IPS DF 6.9 (cell line): ENCODE results near the gene PCDHGC4.

Experiments
- DNase-seq: peaks from one replicate; pipeline ENCODE4 v3.0.0-alpha.2; 2013; ENCODE audit warnings: low read depth, low spot score
- H3K27ac ChIP-seq: one replicate; pipeline ENCODE4 v1.5.1; 2013; ENCODE audit warnings: low read length, control low read depth
- H3K27me3 ChIP-seq: 2 replicates; pipeline ENCODE4 v1.6.1; 2013; ENCODE audit warnings: mild to moderate bottlenecking, low read length; ENCODE audit not compliant: control insufficient read depth, insufficient read depth
- H3K36me3 ChIP-seq: 2 replicates; pipeline ENCODE4 v1.6.1; 2013; ENCODE audit warnings: low read length; ENCODE audit not compliant: control insufficient read depth, insufficient read depth
- H3K4me1 ChIP-seq: 2 replicates; pipeline ENCODE4 v1.6.1; 2013; ENCODE audit warnings: low read length; ENCODE audit not compliant: control insufficient read depth, insufficient read depth
- H3K4me3 ChIP-seq: 2 replicates; pipeline ENCODE4 v1.5.1; 2013; ENCODE audit warnings: mild to moderate bottlenecking, low read length
- H3K9me3 ChIP-seq: 2 replicates; pipeline ENCODE4 v1.6.1; 2013; ENCODE audit warnings: low read length, inconsistent platforms; ENCODE audit not compliant: control insufficient read depth, insufficient read depth
- WGBS: extraction: QIAGEN DNeasy Blood & Tissue Kit; methylation state at CpG from one replicate; pipeline ENCODE4 v1.1.7; 2013; ENCODE audit warnings: mixed read lengths, missing lambda C conversion rate; ENCODE audit not compliant: insufficient read length, insufficient coverage; 5-methylcytosine and 5-hydroxymethylcytosine counted together

PCDHGC4 gene

GRCh38 chr5:141517880-141518617 is 33.2 kb downstream of the PCDHGC4 start:
- DNase-seq = no peak
- H3K27ac ChIP-seq = no peak overlapping the region
- H3K36me3 ChIP-seq = peaks cover 7% of the 10 kb centered on the region; the same call in 1 of the 2 replicates

GRCh38 chr5:141518618-141519015 is 33.8 kb downstream of the PCDHGC4 start:
- H3K4me1 ChIP-seq = peaks cover 3% of the 10 kb centered on the region; the same call in 1 of the 2 replicates
- WGBS = no CpG with 5 or more reads among the region's 1 CpG
- no peaks in the 10 kb centered on the region for H3K9me3 ChIP-seq
- no peaks in the 10 kb centered on the region for H3K27me3 ChIP-seq
- H3K4me3 ChIP-seq = no peak overlapping the region
- H3K27ac ChIP-seq = no peak overlapping the region
- no peak for DNase-seq
- H3K36me3 ChIP-seq = peaks cover 7% of the 10 kb centered on the region; the same call in 1 of the 2 replicates

More at GRCh38 chr5:141517880-141518617, 33.2 kb downstream of the PCDHGC4 start:
- WGBS = no CpG with 5 or more reads among the region's 11 CpGs
- Histone ChIP-seq H3K9me3 (no peaks in the 10 kb centered on the region), H3K4me3 (no peak overlapping the region), H3K4me1 (peaks cover 3% of the 10 kb centered on the region; the same call in 1 of the 2 replicates), H3K27me3 (no peaks in the 10 kb centered on the region)

GRCh38 chr5:141519605-141520565 is 35.1 kb downstream of the PCDHGC4 start:
- H3K9me3 ChIP-seq = no peaks in the 10 kb centered on the region
- peaks cover 3% of the 10 kb centered on the region; the same call in 1 of the 2 replicates for H3K4me1 ChIP-seq
- H3K27ac ChIP-seq = no peak overlapping the region
- no CpG with 5 or more reads among the region's 3 CpGs for WGBS
- no peaks in the 10 kb centered on the region for H3K27me3 ChIP-seq
- peaks cover 7% of the 10 kb centered on the region; the same call in 1 of the 2 replicates for H3K36me3 ChIP-seq
- no peak for DNase-seq
- H3K4me3 ChIP-seq = no peak overlapping the region

- DNase-seq = no peak
- Histone ChIP-seq H3K27me3 (no peaks in the 10 kb centered on the region), H3K27ac (no peak overlapping the region), H3K4me3 (no peak overlapping the region), H3K36me3 (peaks cover 8% of the 10 kb centered on the region; the same call in 1 of the 2 replicates), H3K9me3 (no peaks in the 10 kb centered on the region), H3K4me1 (no peaks in the 10 kb centered on the region)
- no CpG with 5 or more reads among the region's 2 CpGs for WGBS
Measured at GRCh38 chr5:141521244-141521781, 36.5 kb downstream of the PCDHGC4 start.

GRCh38 chr5:141522301-141522700 is 37.5 kb downstream of the PCDHGC4 start:
- H3K9me3 ChIP-seq = no peaks in the 10 kb centered on the region
- H3K36me3 ChIP-seq = peaks cover 7% of the 10 kb centered on the region; the same call in 1 of the 2 replicates
- no peak for DNase-seq
- WGBS = no CpG with 5 or more reads among the region's 2 CpGs
- no peak overlapping the region for H3K27ac ChIP-seq
- H3K4me3 ChIP-seq = no peak overlapping the region
- no peaks in the 10 kb centered on the region for H3K4me1 ChIP-seq
- no peaks in the 10 kb centered on the region for H3K27me3 ChIP-seq

GRCh38 chr5:141523991-141524390 is 39.2 kb downstream of the PCDHGC4 start:
- no peaks in the 10 kb centered on the region for H3K27me3 ChIP-seq
- WGBS = no CpG with 5 or more reads among the region's 8 CpGs
- H3K36me3 ChIP-seq = peaks cover 15% of the 10 kb centered on the region; the same call in 1 of the 2 replicates
- H3K4me3 ChIP-seq = no peak overlapping the region
- H3K27ac ChIP-seq = no peak overlapping the region
- no peaks in the 10 kb centered on the region for H3K4me1 ChIP-seq
- DNase-seq = no peak
- H3K9me3 ChIP-seq = no peaks in the 10 kb centered on the region

GRCh38 chr5:141524604-141525597 is 40.1 kb downstream of the PCDHGC4 start:
- H3K4me1 ChIP-seq = no peaks in the 10 kb centered on the region
- no peak overlapping the region for H3K4me3 ChIP-seq
- peaks cover 19% of the 10 kb centered on the region; the same call in 1 of the 2 replicates for H3K36me3 ChIP-seq
- H3K27me3 ChIP-seq = no peaks in the 10 kb centered on the region
- WGBS = no CpG with 5 or more reads among the region's 12 CpGs
- H3K27ac ChIP-seq = no peak overlapping the region
- H3K9me3 ChIP-seq = no peaks in the 10 kb centered on the region
- peak; percentile 99 for DNase-seq

- no peak for DNase-seq
- Histone ChIP-seq H3K27ac (no peak overlapping the region), H3K36me3 (peaks cover 19% of the 10 kb centered on the region; the same call in 1 of the 2 replicates), H3K27me3 (no peaks in the 10 kb centered on the region), H3K4me1 (no peaks in the 10 kb centered on the region), H3K4me3 (no peak overlapping the region), H3K9me3 (no peaks in the 10 kb centered on the region)
- WGBS = no CpG with 5 or more reads among the region's 7 CpGs
Measured at GRCh38 chr5:141525653-141526052, 40.8 kb downstream of the PCDHGC4 start.

GRCh38 chr5:141527426-141527825 is 42.6 kb downstream of the PCDHGC4 start:
- H3K4me1 ChIP-seq = no peaks in the 10 kb centered on the region
- H3K27me3 ChIP-seq = no peaks in the 10 kb centered on the region
- no CpG with 5 or more reads among the region's 1 CpG for WGBS
- no peak for DNase-seq
- H3K27ac ChIP-seq = no peak overlapping the region
- peaks cover 19% of the 10 kb centered on the region; the same call in 1 of the 2 replicates for H3K36me3 ChIP-seq
- H3K9me3 ChIP-seq = no peaks in the 10 kb centered on the region
- H3K4me3 ChIP-seq = no peak overlapping the region
